ENCODE data around the gene CDC37L1. TPM values are rescaled to one million over a fixed set of nuclear protein-coding genes. Genes with fewer than 3 reads are reported as not detected.
"Not testable (repeated sequence)": the region's sequence is repeated elsewhere in the genome, so short reads cannot be mapped to it uniquely, and the experiment has no call there.

The CDC37L1 gene
- polyA plus RNA-seq, 4 donors, result 5.6 to 16.0 (median 8.4) TPM

DNA sequence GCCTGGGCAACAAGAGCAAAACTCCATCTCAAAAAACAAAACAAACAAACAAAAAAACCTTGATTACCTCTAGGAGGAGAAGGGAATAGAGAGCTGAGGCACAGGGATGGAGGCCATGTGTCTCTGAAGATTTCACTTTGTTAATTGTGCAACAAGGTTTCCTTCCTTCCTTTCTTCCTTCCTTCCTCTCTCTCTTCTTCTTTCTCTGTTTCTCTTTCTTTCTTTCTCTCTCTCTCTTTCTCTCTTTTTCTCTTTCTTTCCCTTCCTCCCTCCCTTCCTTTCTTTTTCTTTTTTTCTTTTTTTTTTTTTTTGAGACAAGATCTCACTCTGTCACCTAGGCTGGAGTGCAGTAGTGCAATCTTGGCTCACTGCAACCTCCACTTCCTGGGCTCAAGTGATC lies 75.2 kb downstream of the CDC37L1 start:
- H3K9me3 ChIP-seq (ENCODE audit: control insufficient read depth in 2 of 2, insufficient read depth in 1 of 2, low read depth in 1 of 2, low read length in 1 of 2); H3K27me3 ChIP-seq (ENCODE audit: control insufficient read depth in 3 of 3, insufficient read depth in 3 of 3, low read length in 3 of 3); H3K27ac ChIP-seq (ENCODE audit: low read depth in 1 of 3, low read length in 2 of 3); DNase-seq; H3K36me3 ChIP-seq (ENCODE audit: control insufficient read depth in 3 of 3, insufficient read depth in 2 of 3, low read depth in 1 of 3, low read length in 3 of 3); H3K4me3 ChIP-seq (ENCODE audit: low read depth in 1 of 3, low read length in 3 of 3); FAIRE-seq; H3K4me1 ChIP-seq (ENCODE audit: control insufficient read depth in 3 of 3, insufficient read depth in 2 of 3, low read depth in 1 of 3, low read length in 2 of 3): not testable (repeated sequence)

DNA sequence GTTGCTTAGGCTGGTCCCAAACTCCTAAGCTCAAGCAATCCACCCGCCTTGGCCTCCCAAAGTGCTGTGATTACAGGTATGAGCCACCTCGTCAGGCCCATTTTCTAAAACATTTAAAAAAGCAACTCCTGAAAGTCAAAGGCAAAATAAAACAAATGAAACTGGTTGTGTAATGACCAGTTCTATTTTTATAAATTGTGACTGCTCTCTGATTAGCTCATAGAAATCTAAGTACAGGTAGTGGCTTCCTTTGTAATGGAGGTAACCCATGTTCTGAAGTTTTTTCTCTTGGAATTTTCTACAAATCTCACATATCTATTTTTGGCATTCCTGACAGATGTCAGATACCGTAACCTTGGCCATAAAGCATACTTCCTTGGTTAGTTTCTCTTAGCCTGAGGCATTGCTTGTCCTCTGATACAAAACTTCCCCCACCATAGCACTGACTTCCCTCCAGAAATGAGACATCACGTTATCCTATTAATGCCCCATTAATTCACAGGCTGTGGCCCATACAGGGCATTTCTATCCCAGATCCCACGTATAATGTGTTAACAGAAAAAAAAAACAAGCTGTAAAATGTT lies 75.7 kb downstream of the CDC37L1 start:
- Histone ChIP-seq H3K4me3 (ENCODE audit: low read depth in 1 of 3, low read length in 3 of 3) (no peak overlapping the region), H3K27me3 (ENCODE audit: control insufficient read depth in 3 of 3, insufficient read depth in 3 of 3, low read length in 3 of 3) (peaks cover 0 to 3% (median 0%) of the 10 kb centered on the region in 3 donors), H3K9me3 (ENCODE audit: control insufficient read depth in 2 of 2, insufficient read depth in 1 of 2, low read depth in 1 of 2, low read length in 1 of 2) (peaks cover 0 to 2% of the 10 kb centered on the region in 2 donors), H3K4me1 (ENCODE audit: control insufficient read depth in 3 of 3, insufficient read depth in 2 of 3, low read depth in 1 of 3, low read length in 2 of 3) (no peaks in the 10 kb centered on the region), H3K36me3 (ENCODE audit: control insufficient read depth in 3 of 3, insufficient read depth in 2 of 3, low read depth in 1 of 3, low read length in 3 of 3) (no peaks in the 10 kb centered on the region), H3K27ac (ENCODE audit: low read depth in 1 of 3, low read length in 2 of 3) (no peak overlapping the region)
- no peak for DNase-seq
- FAIRE-seq, result no peak
- 64 to 74% (median 66%) methylated on average over 5 of the region's 5 CpGs for WGBS, 3 donors

DNA sequence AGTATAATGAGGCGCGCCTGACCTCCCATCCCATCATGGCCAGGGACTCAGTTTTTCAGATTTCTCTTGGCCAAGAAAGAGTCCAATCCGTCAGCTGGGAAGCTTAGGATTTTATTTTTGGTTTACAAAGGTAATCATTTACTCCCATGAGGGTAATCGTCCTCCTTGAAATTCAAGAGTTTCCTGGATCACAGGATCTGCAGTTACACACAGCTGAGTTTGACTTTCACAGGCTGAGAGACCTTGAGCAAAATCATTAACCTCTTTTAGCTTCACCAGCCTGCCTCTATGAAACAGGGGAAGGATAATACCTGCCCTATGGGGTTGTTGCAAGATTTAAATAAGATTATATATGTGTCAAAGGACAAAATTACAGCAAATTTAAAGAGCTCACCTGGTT lies 77.1 kb downstream of the CDC37L1 start:
- Histone ChIP-seq H3K4me3 (ENCODE audit: low read depth in 1 of 3, low read length in 3 of 3) (no peak overlapping the region), H3K9me3 (ENCODE audit: control insufficient read depth in 2 of 2, insufficient read depth in 1 of 2, low read depth in 1 of 2, low read length in 1 of 2) (no peaks in the 10 kb centered on the region), H3K4me1 (ENCODE audit: control insufficient read depth in 3 of 3, insufficient read depth in 2 of 3, low read depth in 1 of 3, low read length in 2 of 3) (no peaks in the 10 kb centered on the region), H3K27ac (ENCODE audit: low read depth in 1 of 3, low read length in 2 of 3) (no peak overlapping the region), H3K27me3 (ENCODE audit: control insufficient read depth in 3 of 3, insufficient read depth in 3 of 3, low read length in 3 of 3) (peaks cover 0 to 3% (median 0%) of the 10 kb centered on the region in 3 donors), H3K36me3 (ENCODE audit: control insufficient read depth in 3 of 3, insufficient read depth in 2 of 3, low read depth in 1 of 3, low read length in 3 of 3) (no peaks in the 10 kb centered on the region)
- FAIRE-seq, result no peak
- no peak for DNase-seq
- WGBS, 3 donors, result 58 to 62% (median 60%) methylated on average over 4 of the region's 4 CpGs

Other genes with a start within 250 kb of the CDC37L1 start
- gene SLC1A1, start 189.1 kb upstream of the CDC37L1 start, polyA plus RNA-seq, result 10 to 100 TPM; 21.1 to 46.4 (median 42.9) TPM
- 10 to 100 TPM in 1 of 4 donors, 1 to 10 TPM in 3; 5.1 to 21.9 (median 7.5) TPM for gene PLPP6, start 17.3 kb upstream of the CDC37L1 start, polyA plus RNA-seq
- gene SPATA6L, start 13.1 kb upstream of the CDC37L1 start, polyA plus RNA-seq, result 1 to 10 TPM in 3 of 4 donors, under 1 TPM in 1; 0.54 to 8.5 (median 5.2) TPM
- 10 to 100 TPM; 45.4 to 79.7 (median 57.4) TPM for gene AK3, start 61.6 kb downstream of the CDC37L1 start, polyA plus RNA-seq
- gene RCL1, start 113.4 kb downstream of the CDC37L1 start, polyA plus RNA-seq, result 10 to 100 TPM in 2 of 4 donors, 1 to 10 TPM in 2; 2.2 to 12.0 (median 8.2) TPM

Measured in small intestine (tissue), 7 donors.